Sigmoid colon (tissue), 7 donors: Measurements from ENCODE around the gene ZNF138. TPM values are rescaled to one million over a fixed set of nuclear protein-coding genes. Genes with fewer than 3 reads are reported as not detected.
A peak's percentile ranks its signal among the peaks of the same experiment; 100 is the strongest.
"Not testable (repeated sequence)": the region's sequence is repeated elsewhere in the genome, so short reads cannot be mapped to it uniquely, and the experiment has no call there.

ENCODE experiments used
- DNase-seq: peaks from one replicate; pipeline ENCODE4 v3.0.0-alpha.2; 2019
- H3K27ac ChIP-seq, 4 donors: fragments of 200-600 bp; sonication (generic); one replicate each; pipeline ENCODE4 v1.5.1; 2016 to 2019; ENCODE audit warnings: mild to moderate bottlenecking in 1 of 4
- H3K27me3 ChIP-seq, 3 donors: fragments of 200-600 bp; sonication (generic); one replicate each; pipeline ENCODE4 v1.5.1; 2019; ENCODE audit warnings: mild to moderate bottlenecking in 1 of 3
- H3K36me3 ChIP-seq, 4 donors: fragments of 200-600 bp; sonication (generic); one replicate each; pipeline ENCODE4 v1.5.1; 2016 to 2019
- H3K4me1 ChIP-seq, 4 donors: fragments of 200-600 bp; sonication (generic); one replicate each; pipeline ENCODE4 v1.5.1; 2017 to 2019
- H3K4me3 ChIP-seq, 4 donors: fragments of 200-600 bp; sonication (generic); one replicate each; pipeline ENCODE4 v1.5.1; 2017 to 2019; ENCODE audit warnings: mild to moderate bottlenecking in 2 of 4, moderate library complexity in 1 of 4
- H3K9me3 ChIP-seq, 4 donors: fragments of 200-600 bp in 3 of 4; sonication (generic) in 3 of 4; one replicate each; pipeline versions ENCODE4 v1.5.1 to v1.6.1; 2013 to 2019
- EP300 ChIP-seq, 4 donors: sonication (generic); formaldehyde crosslinking; IDR thresholded peaks; one replicate each; pipeline ENCODE4 v1.6.1; 2017; ENCODE audit warnings: antibody characterized with exemption in 4 of 4
- POLR2A ChIP-seq, 2 donors: fragments of 450-650 bp; IDR thresholded peaks; one replicate each; pipeline ENCODE4 v1.6.1; 2016; ENCODE audit warnings: antibody characterized with exemption in 2 of 2, mild to moderate bottlenecking in 2 of 2, moderate library complexity in 2 of 2
- POLR2AphosphoS5 ChIP-seq, 4 donors: sonication (generic); formaldehyde crosslinking; IDR thresholded peaks; one replicate each; pipeline ENCODE4 v1.6.1; 2017; ENCODE audit warnings: antibody characterized with exemption in 4 of 4
- WGBS, 2 donors: extraction: QIAGEN DNeasy Blood & Tissue Kit; methylation state at CpG; one replicate each; pipeline ENCODE4 v1.1.7; 2013; 5-methylcytosine and 5-hydroxymethylcytosine counted together
- intact Hi-C: fragments of 100-400 bp; cut with DNase I; formaldehyde crosslinking; loops from one replicate; pipeline ENCODE4 v1.15.1; 2023
- polyA plus RNA-seq, 3 donors: library from polyadenylated mRNA; stranded (reverse); fragments of 200-250 nt; gene quantifications; one replicate each; pipeline ENCODE4 v1.2.3, GENCODE V29; 2013
- total RNA-seq, 4 donors: library from RNA; depleted of rRNA; stranded (reverse); fragments of >200 nt; gene quantifications; one replicate each; pipeline ENCODE4 v1.1.0, GENCODE V29; 2016
- TF ChIP-seq, protein P1 (sequence below), 4 experiments: fragments of 450-650 bp in 3 of 4; fragments of 200-600 bp in 1 of 4; IDR thresholded peaks; one replicate each; pipeline ENCODE4 v1.5.1; 2016 to 2019; ENCODE audit warnings: antibody characterized with exemption in 4 of 4, mild to moderate bottlenecking in 3 of 4, moderate library complexity in 2 of 4
- donor health status: healthy with polysubstance abuse.
- donor health status: Bipolar disorder and iron deficiency.
- donor health status: healthy.

Gene ZNF138
- total and polyA plus RNA-seq, 7 donors: 3.9 to 26.0 (median 8.4) TPM

DNA sequence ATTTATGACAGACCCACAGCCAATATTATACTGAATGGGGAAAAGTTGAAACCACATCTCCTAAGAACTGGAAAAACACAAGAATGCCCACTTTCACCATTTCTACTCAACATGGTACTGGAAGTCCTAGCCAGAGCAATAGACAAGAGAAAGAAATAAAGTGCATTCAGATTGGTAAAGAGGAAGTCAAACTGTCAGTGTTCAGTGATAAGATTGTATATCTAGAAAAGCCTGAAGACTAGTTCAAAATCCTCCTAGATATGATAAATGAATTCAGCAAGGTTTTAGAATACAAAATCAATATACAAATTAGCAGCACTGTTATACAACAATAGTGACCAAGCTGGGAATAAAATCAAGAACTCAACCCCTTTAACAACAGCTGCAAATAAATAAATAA is 6.9 kb upstream of the ZNF138 start:
- intact Hi-C loops: no loop called here
- Histone ChIP-seq H3K27me3 (no peaks in the 10 kb centered on the region), H3K4me3 (no peak overlapping the region), H3K36me3 (no peaks in the 10 kb centered on the region), H3K4me1 (no peaks in the 10 kb centered on the region), H3K9me3 (no peaks in the 10 kb centered on the region), H3K27ac (no peak overlapping the region)
- DNase-seq: no peak
- no peak for TF ChIP-seq EP300 (IDR thresholded peaks at IDR 0.05)
- no peak for TF ChIP-seq POLR2AphosphoS5 (IDR thresholded peaks at IDR 0.05)
- no peak for TF ChIP-seq POLR2A (IDR thresholded peaks at IDR 0.05)
- TF ChIP-seq, protein P1, sequence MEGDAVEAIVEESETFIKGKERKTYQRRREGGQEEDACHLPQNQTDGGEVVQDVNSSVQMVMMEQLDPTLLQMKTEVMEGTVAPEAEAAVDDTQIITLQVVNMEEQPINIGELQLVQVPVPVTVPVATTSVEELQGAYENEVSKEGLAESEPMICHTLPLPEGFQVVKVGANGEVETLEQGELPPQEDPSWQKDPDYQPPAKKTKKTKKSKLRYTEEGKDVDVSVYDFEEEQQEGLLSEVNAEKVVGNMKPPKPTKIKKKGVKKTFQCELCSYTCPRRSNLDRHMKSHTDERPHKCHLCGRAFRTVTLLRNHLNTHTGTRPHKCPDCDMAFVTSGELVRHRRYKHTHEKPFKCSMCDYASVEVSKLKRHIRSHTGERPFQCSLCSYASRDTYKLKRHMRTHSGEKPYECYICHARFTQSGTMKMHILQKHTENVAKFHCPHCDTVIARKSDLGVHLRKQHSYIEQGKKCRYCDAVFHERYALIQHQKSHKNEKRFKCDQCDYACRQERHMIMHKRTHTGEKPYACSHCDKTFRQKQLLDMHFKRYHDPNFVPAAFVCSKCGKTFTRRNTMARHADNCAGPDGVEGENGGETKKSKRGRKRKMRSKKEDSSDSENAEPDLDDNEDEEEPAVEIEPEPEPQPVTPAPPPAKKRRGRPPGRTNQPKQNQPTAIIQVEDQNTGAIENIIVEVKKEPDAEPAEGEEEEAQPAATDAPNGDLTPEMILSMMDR (IDR thresholded peaks at IDR 0.05): no peak

GRCh38 chr7:64789241-64789640 is 5.0 kb upstream of the ZNF138 start:
- 67 to 70% methylated on average over 11 of the region's 11 CpGs for WGBS, 2 donors
- H3K36me3 ChIP-seq, intact Hi-C loops, H3K27ac ChIP-seq, H3K4me1 ChIP-seq, H3K9me3 ChIP-seq, DNase-seq, H3K27me3 ChIP-seq, H3K4me3 ChIP-seq: not testable (repeated sequence)

DNA sequence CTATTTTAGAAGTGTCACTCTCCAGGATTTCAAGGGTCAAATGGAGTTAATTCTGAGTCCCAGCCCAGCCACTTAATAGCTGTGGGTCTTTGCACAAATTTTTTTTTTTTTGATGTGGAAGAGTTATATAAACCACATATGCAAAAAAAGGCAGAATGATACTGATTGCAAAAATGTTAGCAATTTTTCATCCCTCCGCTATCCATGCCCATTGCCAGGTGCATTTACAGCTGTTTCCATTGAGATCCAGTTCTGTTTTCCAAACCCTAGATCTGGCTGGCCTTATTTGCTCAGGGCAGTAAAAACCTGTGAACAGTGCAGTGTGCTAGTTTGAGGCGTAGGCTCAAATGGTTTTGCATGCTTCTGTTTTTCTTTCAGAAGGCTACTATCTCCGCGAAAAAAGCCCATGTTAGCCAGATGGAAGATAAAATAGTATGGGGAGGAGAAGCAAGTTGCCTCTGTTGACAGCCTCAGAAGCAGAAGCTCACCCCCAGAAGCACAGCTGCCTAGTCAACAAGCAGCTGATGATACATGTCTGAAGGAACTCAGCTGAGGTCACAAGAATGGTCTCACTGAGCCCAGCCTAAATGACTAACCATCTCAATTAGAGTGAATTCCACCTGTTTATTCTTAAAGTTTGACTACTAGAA is 997 bp upstream of the ZNF138 start:
- peak overlapping the region in 2 of 4 donors; percentile 81 to 87 for H3K27ac ChIP-seq
- TF ChIP-seq EP300 (IDR thresholded peaks at IDR 0.05) (no peak), POLR2AphosphoS5 (IDR thresholded peaks at IDR 0.05) (no peak), POLR2A (IDR thresholded peaks at IDR 0.05) (no peak)
- TF ChIP-seq, protein P1 (IDR thresholded peaks at IDR 0.05): no peak
- no peak for DNase-seq
- WGBS, 2 donors: 90 to 92% methylated on average over 4 of the region's 4 CpGs
- H3K4me1 ChIP-seq: peaks cover 0 to 19% (median 8%) of the 10 kb centered on the region in 4 donors
- no peaks in the 10 kb centered on the region for H3K36me3 ChIP-seq
- intact Hi-C loops: loop anchor here (5.0 to 10.0 kb wide), 3 partner anchors 94 to 228 kb away; partner anchors contain the start of genes ZNF107 and ZNF680
- no peaks in the 10 kb centered on the region for H3K27me3 ChIP-seq
- no peak overlapping the region for H3K4me3 ChIP-seq
- no peaks in the 10 kb centered on the region for H3K9me3 ChIP-seq

- TF ChIP-seq POLR2AphosphoS5 (IDR thresholded peaks at IDR 0.05): no peak
- TF ChIP-seq POLR2A (IDR thresholded peaks at IDR 0.05): no peak
- no peak for TF ChIP-seq EP300 (IDR thresholded peaks at IDR 0.05)
- TF ChIP-seq, protein P1 (IDR thresholded peaks at IDR 0.05): no peak
- no peaks in the 10 kb centered on the region for H3K27me3 ChIP-seq
- peaks cover 0 to 13% (median 0%) of the 10 kb centered on the region in 4 donors for H3K36me3 ChIP-seq
- H3K4me3 ChIP-seq: peak overlapping the region in 3 of 4 donors; percentile 62 to 88 (median 75)
- intact Hi-C loops: loop anchor here (10.0 kb wide), 1 partner anchor 230 kb away; the partner anchor contains the start of gene ZNF680
- H3K27ac ChIP-seq: peak overlapping the region in 2 of 4 donors; percentile 81 to 85
- no peaks in the 10 kb centered on the region for H3K9me3 ChIP-seq
- 14 to 28% methylated on average over 1 of the region's 1 CpG for WGBS, 2 donors
- no peak for DNase-seq
- H3K4me1 ChIP-seq: peaks cover 0 to 19% (median 8%) of the 10 kb centered on the region in 4 donors
These were observed 948 bp downstream of the ZNF138 start for GRCh38 chr7:64795176-64795575.

DNA sequence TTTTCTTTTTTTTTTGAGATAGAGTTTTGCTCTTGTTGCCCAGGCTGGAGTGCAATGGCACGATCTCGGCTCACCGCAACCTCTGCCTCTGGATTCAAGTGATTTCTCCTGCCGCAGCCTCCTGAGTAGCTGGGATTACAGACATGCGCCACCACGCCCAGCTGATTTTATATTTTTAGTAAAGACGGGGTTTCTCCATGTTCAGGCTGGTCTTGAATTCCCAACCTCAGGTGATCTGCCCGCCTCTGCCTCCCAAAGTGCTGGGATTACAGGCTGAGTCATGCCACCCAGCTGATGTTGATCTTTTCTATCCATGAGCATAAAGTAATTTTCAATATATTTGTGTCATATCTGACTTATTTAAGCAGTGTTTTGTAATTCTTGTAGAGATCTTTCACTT is 4.9 kb downstream of the ZNF138 start:
- not testable (repeated sequence) for H3K4me3 ChIP-seq, H3K9me3 ChIP-seq, H3K27me3 ChIP-seq, DNase-seq, H3K27ac ChIP-seq
- intact Hi-C loops: loop anchor here (10.0 kb wide), 1 partner anchor 234 kb away; the partner anchor contains the start of gene ZNF680
- H3K36me3 ChIP-seq: peaks cover 0 to 22% (median 0%) of the 10 kb centered on the region in 4 donors
- H3K4me1 ChIP-seq: peaks cover 0 to 16% (median 8%) of the 10 kb centered on the region in 4 donors
- 96 to 98% methylated on average over 8 of the region's 8 CpGs for WGBS, 2 donors

- TF ChIP-seq, protein P1 (IDR thresholded peaks at IDR 0.05): no peak
- TF ChIP-seq EP300 (IDR thresholded peaks at IDR 0.05) (no peak), POLR2AphosphoS5 (IDR thresholded peaks at IDR 0.05) (no peak), POLR2A (IDR thresholded peaks at IDR 0.05) (no peak)
- Histone ChIP-seq H3K27ac (no peak overlapping the region), H3K36me3 (peaks cover 0 to 22% (median 0%) of the 10 kb centered on the region in 4 donors), H3K9me3 (no peaks in the 10 kb centered on the region), H3K27me3 (no peaks in the 10 kb centered on the region), H3K4me1 (no peaks in the 10 kb centered on the region), H3K4me3 (no peak overlapping the region)
- intact Hi-C loops: no loop called here
- no peak for DNase-seq
- 80 to 84% methylated on average over 2 of the region's 2 CpGs for WGBS, 2 donors
These were observed 8.5 kb downstream of the ZNF138 start for GRCh38 chr7:64802699-64803098.
